GM06990 (cell line): ENCODE data around the gene POGLUT2.

Experiments used
- DNase-seq: peaks from one replicate; pipeline ENCODE4 v3.0.0-alpha.2; 2011; ENCODE audit not compliant: insufficient read length; ENCODE audit errors: extremely low read depth
- H3K27me3 ChIP-seq: replicated peaks from 2 replicates; pipeline ENCODE4 v1.6.0; 2011; ENCODE audit warnings: low read length; ENCODE audit not compliant: control insufficient read depth, insufficient read depth
- H3K36me3 ChIP-seq: 2 replicates; pipeline ENCODE4 v1.5.1; 2011; ENCODE audit warnings: low read length; ENCODE audit not compliant: control insufficient read depth, insufficient read depth
- H3K4me3 ChIP-seq: replicated peaks from 2 replicates; pipeline ENCODE4 v1.5.1; 2011; ENCODE audit warnings: low read depth, mild to moderate bottlenecking, control low read depth, low read length
- TF ChIP-seq, protein P1 (sequence below): IDR thresholded peaks from 2 replicates; pipeline ENCODE4 v1.5.1; 2011; ENCODE audit warnings: low read length, control low read depth, mild to moderate bottlenecking, inconsistent platforms; ENCODE audit not compliant: insufficient read depth, poor library complexity, severe bottlenecking

POGLUT2 gene

DNA sequence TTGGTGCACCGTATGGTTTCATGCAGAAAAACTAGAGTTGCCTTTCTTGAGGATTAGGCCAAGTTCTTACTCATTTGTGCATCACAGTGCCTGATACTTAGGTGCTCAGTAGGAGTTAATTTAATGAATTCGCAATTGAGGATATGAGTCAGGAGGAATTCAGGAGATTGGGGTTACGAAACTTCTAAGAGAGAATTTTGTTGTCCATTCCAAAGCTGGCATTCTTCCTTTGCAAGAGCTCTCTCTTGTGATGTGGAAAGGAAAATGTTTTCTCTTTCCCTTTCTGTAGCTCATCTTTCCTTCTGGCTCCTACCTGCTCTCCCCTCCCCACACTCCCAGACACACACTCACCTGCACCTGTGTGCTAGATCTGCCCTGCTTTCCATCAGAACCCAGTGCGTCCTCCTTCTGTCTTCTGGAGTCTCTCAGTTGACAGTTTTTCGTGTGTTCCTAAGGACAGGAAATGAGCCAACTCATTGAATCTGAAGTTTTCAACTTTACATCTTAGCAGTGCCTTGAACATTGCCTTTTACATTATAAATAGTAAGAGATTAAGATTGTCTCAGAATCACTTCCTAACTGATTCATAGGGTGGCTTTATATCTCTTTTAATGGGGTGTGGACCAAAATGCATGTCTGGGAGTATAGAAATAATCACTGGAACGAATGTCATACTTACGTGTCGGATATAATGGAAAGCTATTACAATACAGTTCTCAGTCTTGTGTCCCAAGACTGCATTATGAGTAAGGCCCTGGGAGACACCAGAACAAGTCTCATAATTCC, 27.3 kb upstream of the POGLUT2 start:
- H3K36me3 ChIP-seq, result peaks cover 1% of the 10 kb centered on the region
- no peaks in the 10 kb centered on the region for H3K27me3 ChIP-seq
- no peak overlapping the region for H3K4me3 ChIP-seq
- TF ChIP-seq, protein P1, sequence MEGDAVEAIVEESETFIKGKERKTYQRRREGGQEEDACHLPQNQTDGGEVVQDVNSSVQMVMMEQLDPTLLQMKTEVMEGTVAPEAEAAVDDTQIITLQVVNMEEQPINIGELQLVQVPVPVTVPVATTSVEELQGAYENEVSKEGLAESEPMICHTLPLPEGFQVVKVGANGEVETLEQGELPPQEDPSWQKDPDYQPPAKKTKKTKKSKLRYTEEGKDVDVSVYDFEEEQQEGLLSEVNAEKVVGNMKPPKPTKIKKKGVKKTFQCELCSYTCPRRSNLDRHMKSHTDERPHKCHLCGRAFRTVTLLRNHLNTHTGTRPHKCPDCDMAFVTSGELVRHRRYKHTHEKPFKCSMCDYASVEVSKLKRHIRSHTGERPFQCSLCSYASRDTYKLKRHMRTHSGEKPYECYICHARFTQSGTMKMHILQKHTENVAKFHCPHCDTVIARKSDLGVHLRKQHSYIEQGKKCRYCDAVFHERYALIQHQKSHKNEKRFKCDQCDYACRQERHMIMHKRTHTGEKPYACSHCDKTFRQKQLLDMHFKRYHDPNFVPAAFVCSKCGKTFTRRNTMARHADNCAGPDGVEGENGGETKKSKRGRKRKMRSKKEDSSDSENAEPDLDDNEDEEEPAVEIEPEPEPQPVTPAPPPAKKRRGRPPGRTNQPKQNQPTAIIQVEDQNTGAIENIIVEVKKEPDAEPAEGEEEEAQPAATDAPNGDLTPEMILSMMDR, result no peak
- no peak for DNase-seq

DNA sequence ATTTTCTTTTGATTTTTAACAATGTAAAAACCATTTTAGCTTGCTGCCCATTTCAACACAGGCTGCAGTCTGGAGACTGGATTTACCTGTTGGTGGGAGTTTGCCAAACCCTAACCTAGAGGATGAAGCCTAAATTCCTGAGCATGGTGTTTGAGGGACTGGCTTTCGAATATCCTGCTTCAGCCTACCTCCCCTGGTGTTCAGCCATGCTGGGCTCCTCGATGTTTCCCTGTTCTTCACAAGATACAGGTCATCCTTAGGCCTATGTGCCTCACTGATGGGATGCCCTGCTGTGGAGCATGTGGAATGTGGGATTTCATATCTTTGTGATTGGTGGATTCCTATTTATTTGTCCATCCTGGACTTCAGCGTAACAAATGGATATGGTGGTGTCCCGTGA, 26.6 kb upstream of the POGLUT2 start:
- TF ChIP-seq, protein P1, result no peak
- no peak for DNase-seq
- no peaks in the 10 kb centered on the region for H3K27me3 ChIP-seq
- peaks cover 1% of the 10 kb centered on the region for H3K36me3 ChIP-seq
- H3K4me3 ChIP-seq, result no peak overlapping the region

DNA sequence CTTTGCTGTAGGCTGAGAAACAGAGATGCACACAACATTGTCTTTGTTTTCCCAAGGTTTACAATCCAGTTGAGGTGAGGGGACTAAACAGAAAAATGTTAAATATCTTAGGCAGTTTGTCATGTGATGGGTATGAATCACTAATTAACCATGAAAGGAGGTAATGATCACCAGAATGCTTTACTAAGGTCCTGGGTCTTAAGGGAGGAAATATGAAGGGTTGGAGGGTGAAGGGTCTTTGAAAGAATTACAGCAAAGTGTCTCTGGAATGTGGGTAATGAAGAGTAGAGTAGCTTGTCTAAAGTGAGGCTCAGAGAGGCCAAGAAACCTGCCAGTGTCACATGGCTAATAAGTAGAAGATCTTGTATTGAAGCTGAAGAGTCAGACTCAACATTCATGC, 19.1 kb upstream of the POGLUT2 start:
- no peak overlapping the region for H3K4me3 ChIP-seq
- no peak for DNase-seq
- H3K36me3 ChIP-seq, result no peaks in the 10 kb centered on the region; the same call in 1 of the 2 replicates
- TF ChIP-seq, protein P1, result no peak
- no peaks in the 10 kb centered on the region for H3K27me3 ChIP-seq

DNA sequence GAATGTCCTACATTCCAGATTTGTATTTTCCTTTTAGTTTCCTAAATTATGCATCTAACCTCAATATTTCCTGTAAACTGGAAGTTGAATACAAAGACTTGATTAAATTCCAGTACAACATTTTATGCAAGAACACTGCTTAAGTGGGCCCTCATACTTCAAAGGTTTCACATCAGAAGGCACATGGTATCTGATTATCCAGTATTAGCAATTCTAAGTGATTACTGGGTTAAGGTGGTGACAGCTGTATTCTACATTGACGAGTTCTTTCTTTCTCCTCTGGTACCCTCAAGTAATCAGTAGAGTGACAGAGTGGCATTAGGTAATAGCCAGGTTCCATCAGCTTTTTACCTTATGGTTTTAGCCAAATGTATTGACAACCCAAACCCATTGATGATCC, 18.5 kb upstream of the POGLUT2 start:
- Histone ChIP-seq H3K36me3 (no peaks in the 10 kb centered on the region; the same call in 1 of the 2 replicates), H3K27me3 (no peaks in the 10 kb centered on the region), H3K4me3 (no peak overlapping the region)
- TF ChIP-seq, protein P1, result no peak
- DNase-seq, result no peak

DNA sequence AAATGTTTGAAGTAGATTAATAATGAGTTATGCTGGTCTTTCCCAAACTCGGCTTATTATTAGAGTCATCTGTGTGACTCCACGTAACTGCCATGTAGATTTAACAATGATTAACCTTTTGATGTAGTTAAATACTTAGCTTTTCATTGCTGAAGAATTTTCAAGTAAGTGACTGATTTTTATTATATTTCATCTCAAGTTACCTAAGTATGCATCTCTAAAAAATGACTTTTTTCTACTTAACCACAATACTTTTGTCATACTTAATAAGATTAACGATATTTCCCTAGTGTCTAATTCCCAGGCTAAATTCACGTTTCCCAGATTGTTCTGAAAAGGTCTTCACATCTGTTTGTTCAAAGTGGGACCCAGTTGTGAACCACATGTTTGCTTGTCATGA, 17.9 kb upstream of the POGLUT2 start:
- DNase-seq, result no peak
- TF ChIP-seq, protein P1, result no peak
- H3K4me3 ChIP-seq, result no peak overlapping the region
- H3K27me3 ChIP-seq, result no peaks in the 10 kb centered on the region
- no peaks in the 10 kb centered on the region for H3K36me3 ChIP-seq

DNA sequence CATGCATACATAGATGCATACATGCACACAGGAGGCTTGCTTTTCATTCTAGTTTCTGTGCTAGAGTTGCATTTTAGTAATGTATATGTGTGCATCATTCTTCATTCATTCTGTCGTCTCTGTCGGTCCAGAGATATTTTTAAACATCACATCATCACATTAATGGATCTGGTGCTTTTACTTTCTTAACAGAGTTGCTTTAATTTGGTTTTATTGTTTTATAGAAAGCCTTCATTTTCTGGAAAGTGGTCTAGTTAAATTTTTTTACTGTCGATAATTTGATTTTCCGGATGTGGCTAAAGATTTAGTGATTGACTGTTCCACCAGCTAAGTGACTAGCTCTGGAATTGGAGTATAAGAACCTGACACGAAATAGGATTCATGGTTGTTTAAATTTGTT, 17.0 kb upstream of the POGLUT2 start:
- no peaks in the 10 kb centered on the region for H3K36me3 ChIP-seq
- DNase-seq, result no peak
- TF ChIP-seq, protein P1, result no peak

More for the DNA sequence above, 17.0 kb upstream of the POGLUT2 start:
- Histone ChIP-seq H3K4me3 (no peak overlapping the region), H3K27me3 (no peaks in the 10 kb centered on the region)
